ENCODE results near the gene APBA2.

Gene APBA2

DNA sequence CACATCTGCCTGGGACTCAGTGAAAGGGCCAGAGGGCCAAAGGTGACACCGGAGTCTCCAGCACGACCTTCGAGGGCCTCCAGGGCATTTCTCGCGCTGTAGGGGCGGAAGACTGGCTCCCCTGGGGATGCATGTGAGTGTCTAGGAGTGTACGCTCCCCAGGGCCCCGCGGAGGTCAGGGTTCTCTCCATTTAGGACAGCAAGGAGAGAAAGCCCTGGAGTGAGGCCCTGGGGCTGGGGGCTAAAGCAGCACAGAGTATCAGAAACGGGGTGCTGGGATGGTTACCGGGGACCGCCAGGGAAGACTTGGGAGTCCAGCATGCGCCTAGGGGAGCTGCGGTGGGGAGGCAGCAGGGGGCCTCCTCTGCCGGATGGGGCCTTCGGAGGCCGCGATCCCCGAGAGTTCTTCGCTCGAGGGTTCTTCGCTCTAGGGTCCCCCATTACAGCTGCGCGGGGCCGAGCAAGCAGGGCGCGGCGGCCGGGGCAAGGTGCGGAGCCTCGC is 595 bp upstream of the APBA2 start:
- no peaks in the 10 kb centered on the region for H3K4me1 ChIP-seq (ENCODE audit: insufficient read depth, poor library complexity, severe bottlenecking)
- DNase-seq (ENCODE audit: low spot score) (no peak), ATAC-seq (ENCODE audit: low read depth) (no peak)
- H3K27me3 ChIP-seq (ENCODE audit: insufficient read depth, poor library complexity, severe bottlenecking), result no peaks in the 10 kb centered on the region
- H3K27ac ChIP-seq (ENCODE audit: poor library complexity, severe bottlenecking), result no peak overlapping the region
- no peaks in the 10 kb centered on the region for H3K9me3 ChIP-seq (ENCODE audit: severe bottlenecking)
- peak overlapping the region; percentile 93 for H3K4me3 ChIP-seq (ENCODE audit: severe bottlenecking)
- TF ChIP-seq, protein P1, sequence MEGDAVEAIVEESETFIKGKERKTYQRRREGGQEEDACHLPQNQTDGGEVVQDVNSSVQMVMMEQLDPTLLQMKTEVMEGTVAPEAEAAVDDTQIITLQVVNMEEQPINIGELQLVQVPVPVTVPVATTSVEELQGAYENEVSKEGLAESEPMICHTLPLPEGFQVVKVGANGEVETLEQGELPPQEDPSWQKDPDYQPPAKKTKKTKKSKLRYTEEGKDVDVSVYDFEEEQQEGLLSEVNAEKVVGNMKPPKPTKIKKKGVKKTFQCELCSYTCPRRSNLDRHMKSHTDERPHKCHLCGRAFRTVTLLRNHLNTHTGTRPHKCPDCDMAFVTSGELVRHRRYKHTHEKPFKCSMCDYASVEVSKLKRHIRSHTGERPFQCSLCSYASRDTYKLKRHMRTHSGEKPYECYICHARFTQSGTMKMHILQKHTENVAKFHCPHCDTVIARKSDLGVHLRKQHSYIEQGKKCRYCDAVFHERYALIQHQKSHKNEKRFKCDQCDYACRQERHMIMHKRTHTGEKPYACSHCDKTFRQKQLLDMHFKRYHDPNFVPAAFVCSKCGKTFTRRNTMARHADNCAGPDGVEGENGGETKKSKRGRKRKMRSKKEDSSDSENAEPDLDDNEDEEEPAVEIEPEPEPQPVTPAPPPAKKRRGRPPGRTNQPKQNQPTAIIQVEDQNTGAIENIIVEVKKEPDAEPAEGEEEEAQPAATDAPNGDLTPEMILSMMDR (IDR thresholded peaks at IDR 0.05; ENCODE audit: poor library complexity, severe bottlenecking), result no peak
- H3K36me3 ChIP-seq (ENCODE audit: low read depth), result no peaks in the 10 kb centered on the region

DNA sequence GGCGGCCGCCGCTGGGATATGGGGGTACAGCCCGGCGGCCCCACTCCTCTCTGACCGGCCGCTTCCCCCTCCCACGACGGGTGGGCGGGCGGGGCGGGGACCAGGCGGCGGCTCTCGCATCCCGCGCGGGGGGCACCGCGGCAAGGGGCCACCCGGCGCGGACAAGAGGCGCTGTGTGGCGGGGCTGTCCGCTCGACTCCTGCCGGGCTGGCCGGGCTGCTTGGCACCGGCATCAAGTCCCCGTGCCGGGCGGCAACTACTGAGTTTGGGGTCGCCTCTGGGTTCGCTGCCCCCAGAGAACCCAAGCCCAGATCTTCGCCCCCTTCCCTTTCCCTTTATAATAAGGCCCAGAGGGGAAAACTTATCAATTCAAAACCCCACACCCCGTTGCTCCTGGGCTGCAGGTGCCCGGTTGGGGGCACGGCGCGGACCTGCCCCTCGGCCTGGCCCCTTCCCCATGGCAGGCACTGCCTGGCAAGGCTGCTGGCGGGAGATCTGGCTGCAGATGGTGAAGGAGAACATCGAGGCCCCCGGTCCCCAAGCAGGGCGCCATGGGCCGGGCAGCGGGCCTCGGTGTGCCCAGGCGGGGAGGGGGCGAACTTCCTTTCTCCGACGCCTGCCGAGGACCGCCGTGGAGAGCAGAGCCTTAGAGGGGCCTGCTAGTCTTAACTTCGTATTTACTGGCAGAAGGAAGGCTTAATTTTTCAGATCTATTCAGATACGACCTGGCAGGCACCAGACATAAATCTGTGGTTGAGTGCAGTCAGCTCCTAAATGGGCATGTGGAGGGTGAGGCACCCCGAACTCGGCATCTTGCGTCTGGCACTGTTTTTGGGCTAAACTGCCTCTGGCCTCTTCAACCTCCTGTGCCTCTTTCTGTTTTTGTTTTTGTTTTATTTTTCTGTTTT is 911 bp downstream of the APBA2 start:
- no peaks in the 10 kb centered on the region for H3K36me3 ChIP-seq (ENCODE audit: low read depth)
- DNase-seq (ENCODE audit: low spot score) (no peak), ATAC-seq (ENCODE audit: low read depth) (peak; percentile 8)
- H3K4me1 ChIP-seq (ENCODE audit: insufficient read depth, poor library complexity, severe bottlenecking), result no peaks in the 10 kb centered on the region
- TF ChIP-seq, protein P1 (IDR thresholded peaks at IDR 0.05; ENCODE audit: poor library complexity, severe bottlenecking), result no peak
- H3K27me3 ChIP-seq (ENCODE audit: insufficient read depth, poor library complexity, severe bottlenecking), result no peaks in the 10 kb centered on the region
- H3K27ac ChIP-seq (ENCODE audit: poor library complexity, severe bottlenecking), result peak overlapping the region; percentile 3
- peak overlapping the region; percentile 93 for H3K4me3 ChIP-seq (ENCODE audit: severe bottlenecking)
- H3K9me3 ChIP-seq (ENCODE audit: severe bottlenecking), result no peaks in the 10 kb centered on the region

- no peak for ATAC-seq (ENCODE audit: low read depth)
- no peaks in the 10 kb centered on the region for H3K36me3 ChIP-seq (ENCODE audit: low read depth)
- H3K4me1 ChIP-seq (ENCODE audit: insufficient read depth, poor library complexity, severe bottlenecking), result peaks cover 4% of the 10 kb centered on the region
- no peak overlapping the region for H3K4me3 ChIP-seq (ENCODE audit: severe bottlenecking)
- H3K27ac ChIP-seq (ENCODE audit: poor library complexity, severe bottlenecking), result no peak overlapping the region
- TF ChIP-seq, protein P1 (IDR thresholded peaks at IDR 0.05; ENCODE audit: poor library complexity, severe bottlenecking), result no peak
- no peaks in the 10 kb centered on the region for H3K27me3 ChIP-seq (ENCODE audit: insufficient read depth, poor library complexity, severe bottlenecking)
- no peak for DNase-seq (ENCODE audit: low spot score)
- no peaks in the 10 kb centered on the region for H3K9me3 ChIP-seq (ENCODE audit: severe bottlenecking)
Measured at GRCh38 chr15:28887339-28888174, 1.8 kb downstream of the APBA2 start.

GRCh38 chr15:28888302-28888894 is 2.6 kb downstream of the APBA2 start:
- Histone ChIP-seq H3K4me3 (ENCODE audit: severe bottlenecking) (no peak overlapping the region), H3K36me3 (ENCODE audit: low read depth) (no peaks in the 10 kb centered on the region), H3K9me3 (ENCODE audit: severe bottlenecking) (no peaks in the 10 kb centered on the region), H3K27me3 (ENCODE audit: insufficient read depth, poor library complexity, severe bottlenecking) (no peaks in the 10 kb centered on the region), H3K27ac (ENCODE audit: poor library complexity, severe bottlenecking) (no peak overlapping the region), H3K4me1 (ENCODE audit: insufficient read depth, poor library complexity, severe bottlenecking) (peaks cover 5% of the 10 kb centered on the region)
- ATAC-seq (ENCODE audit: low read depth), result no peak
- DNase-seq (ENCODE audit: low spot score), result no peak
- TF ChIP-seq, protein P1 (IDR thresholded peaks at IDR 0.05; ENCODE audit: poor library complexity, severe bottlenecking), result no peak
